Loucy (cell line): Measurements from ENCODE around the gene KIF13A.

Experiments
- CTCF ChIP-seq: fragments of 200-600 bp; sonication (generic); conservative IDR thresholded peaks from 2 replicates; pipeline ENCODE4 v1.5.1; 2014; ENCODE audit warnings: mild to moderate bottlenecking, antibody characterized with exemption, low read length
- EZH2phosphoT487 ChIP-seq: fragments of 200-600 bp; IDR thresholded peaks from 2 replicates; pipeline ENCODE4 v1.6.1; 2018; ENCODE audit warnings: antibody characterized with exemption, mild to moderate bottlenecking, moderate library complexity, borderline replicate concordance

GRCh38 chr6:17883665-17884497, 103.6 kb downstream of the KIF13A start:
- TF ChIP-seq EZH2phosphoT487 (no peak), CTCF (no peak)
